Activated CD8-positive, alpha-beta memory T cell treated with anti-CD3 and anti-CD28 coated beads, Interleukin-2, amount 50 U/mL, for 24 hours (primary cell): ENCODE measurements around the gene XPR1.

Experiments used
- DNase-seq: peaks from one replicate; pipeline ENCODE4 v3.0.0-alpha.2; 2020; ENCODE audit errors: extremely low read depth

Gene XPR1

GRCh38 chr1:180932378-180932777 is 300.6 kb downstream of the XPR1 start:
- DNase-seq = no peak

- DNase-seq = no peak
Observed at GRCh38 chr1:180933141-180933540, 301.3 kb downstream of the XPR1 start.

GRCh38 chr1:180934563-180934962 is 302.7 kb downstream of the XPR1 start:
- no peak for DNase-seq

DNA sequence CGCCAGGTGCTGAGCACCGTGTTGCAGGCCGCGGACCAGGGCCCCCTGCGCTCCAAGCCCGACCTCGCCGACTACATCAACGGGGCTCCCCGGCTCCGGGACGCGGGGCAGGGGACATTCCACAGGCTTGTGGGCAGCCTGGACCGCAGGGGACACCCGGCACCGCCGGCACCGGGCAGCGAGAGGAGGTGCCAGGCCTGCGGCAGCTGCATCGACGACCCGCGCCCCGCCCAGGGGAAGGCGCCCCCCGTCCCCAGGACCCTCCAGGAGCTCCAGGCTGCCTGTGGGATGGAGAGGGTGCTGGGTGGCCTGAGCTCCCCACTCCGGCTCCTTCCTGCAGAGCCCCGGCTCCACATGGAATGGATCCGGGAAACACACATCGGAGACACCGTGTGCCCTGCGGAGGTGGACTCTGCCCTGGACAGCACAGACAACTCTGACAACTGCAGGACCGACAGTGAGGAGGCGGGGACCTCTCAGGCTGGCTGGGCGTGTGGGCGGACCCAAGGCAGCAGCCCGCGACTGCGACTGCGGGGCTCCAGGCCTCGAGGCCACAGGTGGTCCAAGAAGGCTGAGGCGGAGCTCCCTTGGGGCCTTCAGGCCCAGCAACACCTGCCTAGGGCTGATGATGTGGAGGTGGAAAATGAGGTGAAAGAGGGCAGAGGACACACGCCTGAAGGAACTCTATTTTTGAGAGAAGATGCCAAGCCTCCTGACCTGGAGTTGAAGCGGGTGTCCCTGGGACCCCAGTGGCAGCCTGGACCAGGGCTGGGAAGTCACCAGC is 303.7 kb downstream of the XPR1 start:
- DNase-seq = no peak

DNA sequence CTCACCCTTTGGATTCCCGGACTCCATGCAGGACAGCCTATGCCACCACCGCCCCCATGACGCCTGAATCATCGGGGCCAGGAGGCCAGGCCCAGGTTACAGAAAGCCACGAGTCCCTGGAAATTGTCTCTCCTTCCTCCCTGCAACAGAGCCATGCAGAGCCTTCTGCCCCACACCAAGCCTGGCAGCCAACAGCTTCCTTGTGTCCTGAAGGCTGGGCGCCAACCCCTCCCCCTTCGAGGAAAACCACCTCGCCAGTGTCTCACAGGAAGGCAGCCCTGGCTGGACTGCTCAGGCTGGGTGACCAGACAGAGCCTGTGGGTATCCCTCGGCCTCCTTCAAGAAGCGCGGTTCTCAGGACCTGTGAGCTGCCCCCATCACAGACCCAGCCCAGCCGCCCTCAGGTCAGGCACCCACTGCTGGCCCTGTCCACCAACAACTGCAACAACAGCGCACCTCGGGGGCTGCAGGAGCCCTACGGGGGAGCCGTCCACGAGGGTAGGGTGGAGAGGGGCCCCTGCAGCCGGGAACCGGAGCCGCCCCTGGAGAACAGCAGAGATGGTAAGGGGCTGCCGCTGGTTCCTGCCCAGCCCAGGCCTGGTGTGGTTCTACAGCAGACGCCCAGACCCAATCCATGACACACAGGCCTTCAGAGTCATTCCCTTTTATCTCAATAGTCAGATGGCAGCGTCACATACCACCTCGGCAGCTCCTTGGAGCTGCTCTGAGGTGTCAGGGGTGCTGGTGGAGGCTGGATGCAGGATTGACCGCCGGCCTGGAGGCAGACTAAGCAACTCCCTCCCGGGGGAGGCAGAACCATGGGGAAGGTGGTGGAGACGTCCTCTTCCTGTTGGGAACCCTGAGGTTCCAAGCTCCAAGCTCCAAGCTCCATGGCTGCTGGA is 304.5 kb downstream of the XPR1 start:
- no peak for DNase-seq

DNA sequence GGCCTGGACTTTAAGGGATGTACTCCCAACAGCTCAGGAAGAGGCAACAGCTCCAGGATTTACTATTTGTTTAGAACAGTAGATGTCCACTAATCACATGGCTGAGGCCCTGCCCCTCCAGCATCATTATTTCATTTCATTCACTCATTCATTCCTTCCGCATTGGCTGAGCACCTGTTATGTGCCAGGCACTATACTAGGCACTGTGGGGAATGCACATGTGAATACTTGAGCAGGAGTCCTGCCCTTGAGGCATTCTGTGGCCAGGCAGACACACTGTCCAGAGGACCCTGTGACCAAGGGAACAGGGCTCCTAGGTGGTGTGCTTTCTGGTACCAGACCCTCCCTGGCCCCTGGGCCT is 305.2 kb downstream of the XPR1 start:
- DNase-seq = no peak

DNA sequence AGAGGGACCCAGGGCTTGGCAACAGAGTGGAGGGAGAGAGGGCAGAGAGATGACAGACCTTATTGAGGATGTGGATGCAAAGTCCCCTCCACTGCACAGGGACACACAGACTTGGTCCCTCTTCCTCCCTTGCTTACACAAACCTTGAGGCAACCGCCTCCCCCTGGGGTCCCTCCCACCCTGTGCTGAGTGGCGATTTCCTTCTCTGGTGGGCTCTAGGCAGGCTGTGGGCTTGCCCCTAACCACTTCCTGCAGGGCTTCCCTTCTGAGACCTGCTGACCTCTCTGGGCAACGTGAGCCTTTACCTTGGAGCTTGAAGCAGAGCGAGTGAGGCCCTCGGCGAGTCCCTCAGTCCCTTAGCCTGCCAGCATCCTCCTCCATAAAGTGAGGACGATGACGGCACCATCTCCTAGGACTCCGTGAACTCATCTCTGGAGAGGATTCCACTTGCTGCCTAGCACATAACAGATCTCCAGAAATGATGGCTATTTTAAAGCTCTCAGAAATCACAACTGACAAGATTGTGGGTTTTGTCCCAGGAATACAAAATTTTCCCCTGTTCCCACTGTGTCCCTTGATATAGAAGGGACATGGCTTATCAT is 305.9 kb downstream of the XPR1 start:
- DNase-seq = no peak

DNA sequence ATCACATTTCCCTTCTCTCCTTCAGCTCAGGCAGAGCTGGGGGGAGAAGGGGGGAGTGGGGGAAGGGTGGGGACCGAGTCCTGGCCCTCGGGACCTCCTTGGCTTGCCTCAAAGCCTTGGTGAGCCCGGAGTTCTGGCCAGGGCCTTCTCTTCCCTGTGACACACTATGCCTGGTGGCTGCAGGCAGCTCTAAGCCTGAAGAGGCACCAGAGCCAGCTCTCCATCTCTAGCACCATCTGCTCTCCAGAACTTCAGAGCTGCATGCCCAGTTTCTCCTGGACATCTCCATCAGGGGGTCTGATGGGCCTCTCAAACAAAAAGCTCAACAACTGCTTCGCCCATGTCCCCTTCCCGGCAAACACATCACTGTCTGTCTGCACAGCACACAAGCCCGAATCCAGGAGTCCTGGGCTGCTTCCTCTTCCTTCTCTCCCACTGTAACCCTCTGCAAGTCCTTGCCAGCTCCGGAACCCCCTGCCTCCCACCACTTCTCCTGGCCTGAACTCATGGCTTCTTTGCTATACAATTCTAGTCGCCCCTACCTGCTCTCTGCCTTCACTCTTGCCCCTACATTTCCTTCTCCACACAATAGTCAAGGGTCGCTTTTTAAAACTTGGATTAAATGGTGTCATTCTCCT is 307.4 kb downstream of the XPR1 start:
- DNase-seq = no peak

GRCh38 chr1:180939711-180940103 is 307.9 kb downstream of the XPR1 start:
- no peak for DNase-seq
